Measurements from ENCODE around the gene COL26A1.

The COL26A1 gene

GRCh38 chr7:101553771-101554445, 191.2 kb downstream of the COL26A1 start:
- TF ChIP-seq EZH2 (IDR thresholded peaks at IDR 0.05), result no peak
- TF ChIP-seq FOXP2 (optimal IDR thresholded peaks at IDR 0.05; ENCODE audit: control extremely low read depth, extremely low read length, insufficient read depth), result no peak
- TF ChIP-seq POLR2AphosphoS5 (IDR thresholded peaks at IDR 0.05; ENCODE audit: borderline replicate concordance, low read depth, low read length), result no peak
- no peak overlapping the region for H3K27ac ChIP-seq
- H3K9ac ChIP-seq (ENCODE audit: insufficient read length), result no peak overlapping the region
- H3K9me3 ChIP-seq (ENCODE audit: low read depth, low read length), result no peaks in the 10 kb centered on the region
- H3K36me3 ChIP-seq (ENCODE audit: insufficient read depth, low read length), result no peaks in the 10 kb centered on the region
- no peak overlapping the region for H3K4me3 ChIP-seq
- no peak for DNase-seq (ENCODE audit: low read depth, low spot score)

- H3K36me3 ChIP-seq (ENCODE audit: insufficient read depth, low read length), result no peaks in the 10 kb centered on the region
- no peak overlapping the region for H3K4me3 ChIP-seq
- H3K9me3 ChIP-seq (ENCODE audit: low read depth, low read length), result no peaks in the 10 kb centered on the region
- no peak overlapping the region for H3K27ac ChIP-seq
- TF ChIP-seq EZH2 (IDR thresholded peaks at IDR 0.05) (no peak), POLR2AphosphoS5 (IDR thresholded peaks at IDR 0.05; ENCODE audit: borderline replicate concordance, low read depth, low read length) (no peak), FOXP2 (optimal IDR thresholded peaks at IDR 0.05; ENCODE audit: control extremely low read depth, extremely low read length, insufficient read depth) (no peak)
- no peak for DNase-seq (ENCODE audit: low read depth, low spot score)
- no peak overlapping the region for H3K9ac ChIP-seq (ENCODE audit: insufficient read length)
Observed at GRCh38 chr7:101554584-101555268, 192.1 kb downstream of the COL26A1 start.

- no peak overlapping the region for H3K9ac ChIP-seq (ENCODE audit: insufficient read length)
- no peaks in the 10 kb centered on the region for H3K9me3 ChIP-seq (ENCODE audit: low read depth, low read length)
- no peak overlapping the region for H3K4me3 ChIP-seq
- no peak overlapping the region for H3K27ac ChIP-seq
- DNase-seq (ENCODE audit: low read depth, low spot score), result no peak
- H3K36me3 ChIP-seq (ENCODE audit: insufficient read depth, low read length), result no peaks in the 10 kb centered on the region
- TF ChIP-seq FOXP2 (optimal IDR thresholded peaks at IDR 0.05; ENCODE audit: control extremely low read depth, extremely low read length, insufficient read depth) (no peak), EZH2 (IDR thresholded peaks at IDR 0.05) (no peak)
Observed at GRCh38 chr7:101555269-101555920, 192.7 kb downstream of the COL26A1 start.

GRCh38 chr7:101555921-101556275, 193.2 kb downstream of the COL26A1 start:
- Histone ChIP-seq H3K27ac (no peak overlapping the region), H3K9ac (ENCODE audit: insufficient read length) (no peak overlapping the region), H3K36me3 (ENCODE audit: insufficient read depth, low read length) (no peaks in the 10 kb centered on the region), H3K4me3 (no peak overlapping the region), H3K9me3 (ENCODE audit: low read depth, low read length) (no peaks in the 10 kb centered on the region)
- DNase-seq (ENCODE audit: low read depth, low spot score), result no peak
- no peak for TF ChIP-seq EZH2 (IDR thresholded peaks at IDR 0.05)
- no peak for TF ChIP-seq POLR2AphosphoS5 (IDR thresholded peaks at IDR 0.05; ENCODE audit: borderline replicate concordance, low read depth, low read length)
- TF ChIP-seq FOXP2 (optimal IDR thresholded peaks at IDR 0.05; ENCODE audit: control extremely low read depth, extremely low read length, insufficient read depth), result no peak

- Histone ChIP-seq H3K4me3 (no peak overlapping the region), H3K36me3 (ENCODE audit: insufficient read depth, low read length) (no peaks in the 10 kb centered on the region), H3K27ac (no peak overlapping the region), H3K9ac (ENCODE audit: insufficient read length) (no peak overlapping the region), H3K9me3 (ENCODE audit: low read depth, low read length) (no peaks in the 10 kb centered on the region)
- DNase-seq (ENCODE audit: low read depth, low spot score), result no peak
- TF ChIP-seq EZH2 (IDR thresholded peaks at IDR 0.05) (no peak), FOXP2 (optimal IDR thresholded peaks at IDR 0.05; ENCODE audit: control extremely low read depth, extremely low read length, insufficient read depth) (no peak), POLR2AphosphoS5 (IDR thresholded peaks at IDR 0.05; ENCODE audit: borderline replicate concordance, low read depth, low read length) (no peak)
Observed at GRCh38 chr7:101556453-101556968, 193.8 kb downstream of the COL26A1 start.

GRCh38 chr7:101557421-101557820, 194.7 kb downstream of the COL26A1 start:
- Histone ChIP-seq H3K27ac (no peak overlapping the region), H3K36me3 (ENCODE audit: insufficient read depth, low read length) (no peaks in the 10 kb centered on the region), H3K9ac (ENCODE audit: insufficient read length) (no peak overlapping the region), H3K9me3 (ENCODE audit: low read depth, low read length) (no peaks in the 10 kb centered on the region), H3K4me3 (no peak overlapping the region)
- no peak for DNase-seq (ENCODE audit: low read depth, low spot score)
- no peak for TF ChIP-seq EZH2 (IDR thresholded peaks at IDR 0.05)

GRCh38 chr7:101557978-101558741, 195.5 kb downstream of the COL26A1 start:
- Histone ChIP-seq H3K9me3 (ENCODE audit: low read depth, low read length) (no peaks in the 10 kb centered on the region), H3K9ac (ENCODE audit: insufficient read length) (no peak overlapping the region), H3K4me3 (no peak overlapping the region), H3K27ac (no peak overlapping the region), H3K36me3 (ENCODE audit: insufficient read depth, low read length) (no peaks in the 10 kb centered on the region)
- no peak for DNase-seq (ENCODE audit: low read depth, low spot score)
- no peak for TF ChIP-seq EZH2 (IDR thresholded peaks at IDR 0.05)
- TF ChIP-seq FOXP2 (optimal IDR thresholded peaks at IDR 0.05; ENCODE audit: control extremely low read depth, extremely low read length, insufficient read depth), result no peak
- TF ChIP-seq POLR2AphosphoS5 (IDR thresholded peaks at IDR 0.05; ENCODE audit: borderline replicate concordance, low read depth, low read length), result no peak

- no peak overlapping the region for H3K27ac ChIP-seq
- H3K9me3 ChIP-seq (ENCODE audit: low read depth, low read length), result no peaks in the 10 kb centered on the region
- no peak overlapping the region for H3K9ac ChIP-seq (ENCODE audit: insufficient read length)
- TF ChIP-seq POLR2AphosphoS5 (IDR thresholded peaks at IDR 0.05; ENCODE audit: borderline replicate concordance, low read depth, low read length) (no peak), FOXP2 (optimal IDR thresholded peaks at IDR 0.05; ENCODE audit: control extremely low read depth, extremely low read length, insufficient read depth) (no peak), EZH2 (IDR thresholded peaks at IDR 0.05) (no peak)
- no peaks in the 10 kb centered on the region for H3K36me3 ChIP-seq (ENCODE audit: insufficient read depth, low read length)
- no peak for DNase-seq (ENCODE audit: low read depth, low spot score)
- H3K4me3 ChIP-seq, result no peak overlapping the region
Observed at GRCh38 chr7:101558742-101559325, 196.2 kb downstream of the COL26A1 start.

All from SK-N-MC (cell line).